ENCODE measurements around the gene MIR17HG. TPM values are rescaled to one million over a fixed set of nuclear protein-coding genes. Genes with fewer than 3 reads are reported as not detected.
"Not testable (repeated sequence)": the region's sequence is repeated elsewhere in the genome, so short reads cannot be mapped to it uniquely, and the experiment has no call there.

The MIR17HG gene
- total RNA-seq, 4 donors from 2014 or later, result 3.3 to 16.2 (median 4.6) TPM

DNA sequence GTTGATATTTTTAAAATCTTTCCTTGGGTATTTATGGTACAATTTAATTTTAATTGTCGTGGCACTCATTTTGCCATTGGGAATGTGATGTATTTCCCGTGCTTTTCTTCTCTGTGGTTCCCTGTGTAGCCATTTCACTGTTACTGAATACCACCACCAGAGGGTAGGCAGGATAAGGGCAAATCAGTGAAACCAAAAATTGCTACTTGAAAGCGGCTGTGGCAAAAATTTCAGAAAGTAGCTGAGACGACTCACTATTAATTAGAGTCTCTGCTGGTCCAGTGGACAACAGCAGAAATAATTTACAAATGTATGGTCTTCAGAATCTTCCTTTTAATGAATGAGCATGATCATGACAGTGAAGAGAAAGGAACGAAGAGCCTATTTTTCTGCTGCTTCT lies 34.4 kb upstream of the MIR17HG start:
- Histone ChIP-seq H3K27me3 (peaks cover 0 to 23% of the 10 kb centered on the region in 2 donors), H3K4me3 (no peak overlapping the region), H3K36me3 (peaks cover 0 to 2% of the 10 kb centered on the region in 2 donors), H3K4me1 (no peaks in the 10 kb centered on the region), H3K9me3 (no peaks in the 10 kb centered on the region), H3K27ac (no peak overlapping the region)
- TF ChIP-seq, protein P1, sequence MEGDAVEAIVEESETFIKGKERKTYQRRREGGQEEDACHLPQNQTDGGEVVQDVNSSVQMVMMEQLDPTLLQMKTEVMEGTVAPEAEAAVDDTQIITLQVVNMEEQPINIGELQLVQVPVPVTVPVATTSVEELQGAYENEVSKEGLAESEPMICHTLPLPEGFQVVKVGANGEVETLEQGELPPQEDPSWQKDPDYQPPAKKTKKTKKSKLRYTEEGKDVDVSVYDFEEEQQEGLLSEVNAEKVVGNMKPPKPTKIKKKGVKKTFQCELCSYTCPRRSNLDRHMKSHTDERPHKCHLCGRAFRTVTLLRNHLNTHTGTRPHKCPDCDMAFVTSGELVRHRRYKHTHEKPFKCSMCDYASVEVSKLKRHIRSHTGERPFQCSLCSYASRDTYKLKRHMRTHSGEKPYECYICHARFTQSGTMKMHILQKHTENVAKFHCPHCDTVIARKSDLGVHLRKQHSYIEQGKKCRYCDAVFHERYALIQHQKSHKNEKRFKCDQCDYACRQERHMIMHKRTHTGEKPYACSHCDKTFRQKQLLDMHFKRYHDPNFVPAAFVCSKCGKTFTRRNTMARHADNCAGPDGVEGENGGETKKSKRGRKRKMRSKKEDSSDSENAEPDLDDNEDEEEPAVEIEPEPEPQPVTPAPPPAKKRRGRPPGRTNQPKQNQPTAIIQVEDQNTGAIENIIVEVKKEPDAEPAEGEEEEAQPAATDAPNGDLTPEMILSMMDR (IDR thresholded peaks at IDR 0.05), result peak; percentile 31 to 50 (median 47)
- TF ChIP-seq POLR2A (IDR thresholded peaks at IDR 0.05), result no peak
- DNase-seq, result no peak
- intact Hi-C loops (cut with DNase I; ENCODE audit: low total_unique reads), result no loop called here

DNA sequence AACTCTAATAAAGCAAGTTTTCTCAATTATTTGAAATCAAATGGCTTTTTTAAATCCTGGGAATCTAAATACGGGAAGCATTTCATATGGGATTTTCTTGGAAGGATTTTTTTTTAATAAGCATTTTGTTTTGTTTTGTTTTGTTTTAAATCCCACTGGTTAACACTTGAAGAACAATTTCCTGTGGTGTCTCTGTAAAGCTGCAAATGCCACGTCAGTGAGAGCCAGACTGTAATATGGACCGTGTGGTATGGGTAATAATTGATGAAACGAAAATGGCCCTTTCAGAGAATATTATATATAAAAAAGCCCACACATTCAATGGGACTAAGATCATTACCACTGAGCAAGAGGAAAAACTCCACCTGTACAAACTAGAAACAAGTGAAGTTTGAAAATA lies 33.9 kb upstream of the MIR17HG start:
- no peaks in the 10 kb centered on the region for H3K9me3 ChIP-seq
- no peaks in the 10 kb centered on the region for H3K4me1 ChIP-seq
- H3K27ac ChIP-seq, result no peak overlapping the region
- peaks cover 0 to 23% of the 10 kb centered on the region in 2 donors for H3K27me3 ChIP-seq
- intact Hi-C loops (cut with DNase I; ENCODE audit: low total_unique reads), result no loop called here
- TF ChIP-seq POLR2A (IDR thresholded peaks at IDR 0.05), result no peak
- TF ChIP-seq, protein P1 (IDR thresholded peaks at IDR 0.05), result no peak
- no peak overlapping the region for H3K4me3 ChIP-seq
- H3K36me3 ChIP-seq, result peaks cover 0 to 2% of the 10 kb centered on the region in 2 donors
- DNase-seq, result no peak

DNA sequence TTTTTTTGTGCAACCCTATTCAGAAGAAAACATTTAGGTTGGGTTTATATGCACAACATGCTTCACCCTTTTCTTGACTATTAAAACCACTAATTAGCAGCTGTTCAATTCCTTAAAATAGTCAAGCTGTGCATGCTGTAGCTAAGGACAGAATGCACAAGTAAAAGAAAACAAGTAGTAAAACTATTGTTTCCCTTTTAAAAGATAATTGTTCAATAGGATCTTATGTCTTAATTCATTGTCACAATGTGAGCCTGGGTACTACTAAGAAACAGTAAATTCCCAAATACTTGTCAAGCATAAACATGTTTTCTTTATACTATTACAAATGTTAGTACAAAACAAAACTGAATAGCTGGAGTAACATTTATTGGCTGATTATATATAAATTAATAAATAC lies 32.6 kb upstream of the MIR17HG start:
- H3K36me3 ChIP-seq, result no peaks in the 10 kb centered on the region
- no peaks in the 10 kb centered on the region for H3K4me1 ChIP-seq
- TF ChIP-seq, protein P1 (IDR thresholded peaks at IDR 0.05), result no peak
- no peak for TF ChIP-seq POLR2A (IDR thresholded peaks at IDR 0.05)
- H3K27ac ChIP-seq, result no peak overlapping the region
- no peak overlapping the region for H3K4me3 ChIP-seq
- no peaks in the 10 kb centered on the region for H3K9me3 ChIP-seq
- peaks cover 0 to 23% of the 10 kb centered on the region in 2 donors for H3K27me3 ChIP-seq
- intact Hi-C loops (cut with DNase I; ENCODE audit: low total_unique reads), result no loop called here
- no peak for DNase-seq

DNA sequence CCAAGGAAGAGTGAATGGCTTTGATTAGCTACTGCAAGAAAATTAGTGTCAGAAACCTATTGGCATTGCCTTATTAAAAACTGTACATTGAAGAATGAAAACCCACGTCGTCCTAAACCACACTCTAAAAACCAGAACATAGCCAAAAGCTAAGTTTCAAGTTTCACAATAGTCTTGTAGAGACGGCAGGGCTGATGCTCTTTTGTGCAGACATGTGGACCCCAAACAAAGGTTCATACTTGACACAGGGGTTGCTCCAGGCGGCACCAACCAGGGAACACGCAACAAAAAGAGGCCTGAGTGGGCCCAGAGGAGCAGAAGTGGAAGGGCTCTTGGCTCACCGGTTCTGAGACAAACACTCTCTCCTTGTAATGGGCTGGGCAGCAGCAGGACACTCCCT lies 28.6 kb upstream of the MIR17HG start:
- no peaks in the 10 kb centered on the region for H3K36me3 ChIP-seq

DNA sequence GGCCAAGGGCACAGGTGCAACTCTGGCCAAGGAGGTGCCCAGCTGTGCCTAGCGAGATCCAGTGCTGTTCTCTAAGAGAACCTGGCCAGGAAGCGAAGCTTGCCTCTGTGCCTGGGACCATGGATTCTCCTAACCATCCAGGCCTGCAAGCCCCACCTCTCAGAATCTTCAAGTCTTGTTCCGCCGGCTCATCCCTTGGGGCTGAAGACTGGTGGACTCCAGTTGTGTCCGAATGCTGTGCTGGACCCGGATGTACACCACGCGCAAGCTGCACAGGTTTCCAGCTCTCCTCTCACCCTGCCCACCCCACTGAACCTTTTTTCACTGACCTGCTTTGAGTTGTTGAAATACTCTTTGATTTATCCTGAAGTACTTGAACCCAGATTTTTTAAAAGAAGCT lies 27.5 kb upstream of the MIR17HG start:
- no peaks in the 10 kb centered on the region for H3K36me3 ChIP-seq
- intact Hi-C loops (cut with DNase I; ENCODE audit: low total_unique reads), result no loop called here
- peaks cover 0 to 11% of the 10 kb centered on the region in 2 donors for H3K27me3 ChIP-seq
- no peak overlapping the region for H3K27ac ChIP-seq
- no peak for DNase-seq
- no peaks in the 10 kb centered on the region for H3K4me1 ChIP-seq
- TF ChIP-seq, protein P1 (IDR thresholded peaks at IDR 0.05), result no peak
- no peak for TF ChIP-seq POLR2A (IDR thresholded peaks at IDR 0.05)
- H3K4me3 ChIP-seq, result no peak overlapping the region
- H3K9me3 ChIP-seq, result no peaks in the 10 kb centered on the region

More for the DNA sequence above, 28.6 kb upstream of the MIR17HG start:
- DNase-seq, result no peak
- Histone ChIP-seq H3K4me1 (no peaks in the 10 kb centered on the region), H3K27ac (no peak overlapping the region), H3K9me3 (no peaks in the 10 kb centered on the region), H3K4me3 (no peak overlapping the region), H3K27me3 (peaks cover 0 to 22% of the 10 kb centered on the region in 2 donors)
- intact Hi-C loops (cut with DNase I; ENCODE audit: low total_unique reads), result no loop called here
- no peak for TF ChIP-seq POLR2A (IDR thresholded peaks at IDR 0.05)
- TF ChIP-seq, protein P1 (IDR thresholded peaks at IDR 0.05), result no peak

DNA sequence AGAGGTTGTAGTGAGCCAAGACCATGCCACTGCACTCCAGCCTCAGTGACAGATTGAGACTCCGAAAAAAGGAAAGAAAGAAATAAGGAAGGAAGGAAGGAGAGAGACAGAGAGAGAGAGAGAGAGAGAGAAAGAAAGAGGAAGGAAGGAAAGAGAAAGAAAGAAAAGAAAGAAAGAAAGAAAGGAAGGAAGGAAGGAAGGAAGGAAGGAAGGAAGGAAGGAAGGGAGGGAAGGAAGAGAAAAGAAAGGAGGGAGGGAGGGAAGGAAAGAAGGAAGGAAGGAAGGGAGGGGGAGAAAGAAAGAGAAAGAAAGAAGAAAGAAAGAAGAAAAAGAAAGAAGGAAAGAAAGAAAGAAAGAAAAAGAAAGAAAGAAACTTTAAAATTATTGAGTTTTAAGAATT lies 26.5 kb upstream of the MIR17HG start:
- H3K9me3 ChIP-seq; intact Hi-C loops (cut with DNase I; ENCODE audit: low total_unique reads); H3K27ac ChIP-seq; H3K4me1 ChIP-seq; DNase-seq; H3K4me3 ChIP-seq; H3K27me3 ChIP-seq; H3K36me3 ChIP-seq: not testable (repeated sequence)
